Immature natural killer cell (primary cell): ENCODE results near the gene RAD51B. TPM values are rescaled to one million over a fixed set of nuclear protein-coding genes. Genes with fewer than 3 reads are reported as not detected.

ENCODE experiments used
- DNase-seq, 3 donors: peaks; one replicate each; pipeline ENCODE4 v3.0.0; 2022; ENCODE audit warnings: mixed read lengths in 1 of 3
- H3K27ac Mint-ChIP-seq, 6 donors: one replicate each; pipeline ENCODE4 v1.8.0; 2020; ENCODE audit warnings: mixed read lengths in 6 of 6, mild to moderate bottlenecking in 5 of 6, inconsistent platforms in 4 of 6, moderate library complexity in 3 of 6
- H3K27me3 Mint-ChIP-seq, 3 donors: one replicate each; pipeline ENCODE4 v1.8.0; 2020 to 2021; ENCODE audit warnings: low read depth in 3 of 3, mild to moderate bottlenecking in 3 of 3, mixed read lengths in 3 of 3, moderate library complexity in 3 of 3, inconsistent platforms in 1 of 3
- H3K36me3 Mint-ChIP-seq, 3 donors: one replicate each; pipeline ENCODE4 v1.8.0; 2020; ENCODE audit warnings: mixed read lengths in 3 of 3, inconsistent platforms in 2 of 3, mild to moderate bottlenecking in 2 of 3
- H3K4me1 Mint-ChIP-seq, 2 donors: one replicate each; pipeline ENCODE4 v1.8.0; 2020; ENCODE audit warnings: inconsistent platforms in 2 of 2, mild to moderate bottlenecking in 2 of 2, mixed read lengths in 2 of 2, moderate library complexity in 1 of 2
- H3K4me3 Mint-ChIP-seq, 5 donors: one replicate each; pipeline ENCODE4 v1.8.0; 2020; ENCODE audit warnings: mild to moderate bottlenecking in 5 of 5, mixed read lengths in 5 of 5, inconsistent platforms in 3 of 5, moderate library complexity in 3 of 5
- H3K9me3 Mint-ChIP-seq, 6 donors: one replicate each; pipeline ENCODE4 v1.8.0; 2020; ENCODE audit warnings: mild to moderate bottlenecking in 6 of 6, mixed read lengths in 6 of 6, inconsistent platforms in 4 of 6, moderate library complexity in 3 of 6
- polyA plus RNA-seq, 3 donors: library from polyadenylated mRNA; unstranded; fragments of 300-500 nt; fragmentation: Illumina TruSeq; gene quantifications; one replicate each; pipeline ENCODE4 v1.2.3, GENCODE V29; 2021

Gene RAD51B
- polyA plus RNA-seq, 3 donors from 2014 or later: 17.6 to 20.8 (median 17.7) TPM

GRCh38 chr14:68558096-68558495 lies 738.5 kb downstream of the RAD51B start:
- Mint-ChIP-seq H3K4me1 (peaks cover 28 to 57% of the 10 kb centered on the region in 2 donors), H3K36me3 (peaks cover 0 to 7% (median 0%) of the 10 kb centered on the region in 3 donors), H3K27ac (no peak overlapping the region), H3K4me3 (no peak overlapping the region), H3K9me3 (no peaks in the 10 kb centered on the region), H3K27me3 (peaks cover 0 to 2% (median 0%) of the 10 kb centered on the region in 3 donors)
- no peak for DNase-seq

DNA sequence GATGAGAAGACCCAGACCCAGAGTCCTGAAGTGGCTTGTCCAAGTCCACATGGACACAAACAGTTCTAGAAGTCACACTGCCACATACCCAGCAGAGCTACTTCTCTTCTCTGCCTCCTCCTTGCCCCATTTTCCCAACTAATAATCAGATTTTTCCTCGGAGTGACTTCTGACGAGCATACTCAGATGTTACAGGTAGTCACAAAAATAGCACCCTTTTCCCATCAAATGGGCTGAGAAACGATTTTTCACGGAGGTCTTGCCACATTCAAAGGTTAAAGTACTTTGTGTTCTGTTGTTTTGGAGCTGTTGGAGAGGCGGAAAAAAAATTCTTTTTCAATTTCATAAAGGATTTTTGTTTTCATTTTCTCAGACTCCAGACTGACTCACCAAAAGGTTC lies 740.4 kb downstream of the RAD51B start:
- DNase-seq: no peak
- Mint-ChIP-seq H3K4me3 (no peak overlapping the region), H3K36me3 (peaks cover 0 to 15% (median 0%) of the 10 kb centered on the region in 3 donors), H3K27ac (no peak overlapping the region), H3K4me1 (peaks cover 34 to 56% of the 10 kb centered on the region in 2 donors), H3K27me3 (peaks cover 0 to 2% (median 1%) of the 10 kb centered on the region in 3 donors), H3K9me3 (no peaks in the 10 kb centered on the region)

DNA sequence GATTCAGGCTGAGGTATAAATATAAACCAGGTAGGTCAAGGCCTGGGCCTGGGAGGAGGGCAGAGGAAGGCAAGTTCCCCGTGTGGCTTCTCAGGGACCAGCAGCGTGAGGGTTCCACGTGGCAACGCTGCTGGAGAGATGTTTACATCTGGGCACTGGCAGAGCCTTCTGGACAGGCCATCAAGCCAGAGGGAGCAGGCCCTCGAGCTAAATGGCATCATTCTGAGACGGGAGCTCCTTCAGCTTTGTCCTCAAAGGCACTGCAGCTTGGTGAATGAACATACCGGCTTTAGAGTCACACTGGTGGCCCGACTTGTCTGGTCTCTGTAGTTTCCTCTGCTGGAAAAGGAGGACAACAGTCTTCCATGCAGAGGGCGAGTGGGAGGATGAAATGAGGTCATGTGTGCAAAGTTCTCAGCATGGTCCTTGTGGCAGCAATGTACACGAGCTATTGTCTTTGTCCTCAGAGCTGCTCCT lies 742.0 kb downstream of the RAD51B start:
- Mint-ChIP-seq H3K9me3 (no peaks in the 10 kb centered on the region), H3K4me3 (no peak overlapping the region), H3K36me3 (peaks cover 0 to 15% (median 0%) of the 10 kb centered on the region in 3 donors), H3K27me3 (peaks cover 0 to 2% (median 1%) of the 10 kb centered on the region in 3 donors), H3K4me1 (peaks cover 38 to 59% of the 10 kb centered on the region in 2 donors), H3K27ac (peak overlapping the region in 1 of 6 donors; percentile 12)
- no peak for DNase-seq

GRCh38 chr14:68562911-68563250 lies 743.3 kb downstream of the RAD51B start:
- H3K36me3 Mint-ChIP-seq: peaks cover 0 to 12% (median 0%) of the 10 kb centered on the region in 3 donors
- peak overlapping the region in 1 of 6 donors; percentile 23 for H3K27ac Mint-ChIP-seq
- peaks cover 32 to 48% of the 10 kb centered on the region in 2 donors for H3K4me1 Mint-ChIP-seq

GRCh38 chr14:68563251-68564131 lies 743.9 kb downstream of the RAD51B start:
- Mint-ChIP-seq H3K27ac (peak overlapping the region in 4 of 6 donors; percentile 12 to 57 (median 34)), H3K9me3 (peaks cover 0 to 2% (median 0%) of the 10 kb centered on the region in 6 donors), H3K4me1 (peaks cover 28 to 42% of the 10 kb centered on the region in 2 donors), H3K4me3 (peak overlapping the region in 4 of 5 donors; percentile 4 to 49 (median 28)), H3K27me3 (peaks cover 0 to 1% (median 0%) of the 10 kb centered on the region in 3 donors), H3K36me3 (peaks cover 0 to 12% (median 0%) of the 10 kb centered on the region in 3 donors)
- DNase-seq: no peak

More at GRCh38 chr14:68562911-68563250, 743.3 kb downstream of the RAD51B start:
- peaks cover 0 to 1% (median 0%) of the 10 kb centered on the region in 3 donors for H3K27me3 Mint-ChIP-seq
- no peak for DNase-seq
- H3K9me3 Mint-ChIP-seq: peaks cover 0 to 2% (median 0%) of the 10 kb centered on the region in 6 donors
- no peak overlapping the region for H3K4me3 Mint-ChIP-seq

DNA sequence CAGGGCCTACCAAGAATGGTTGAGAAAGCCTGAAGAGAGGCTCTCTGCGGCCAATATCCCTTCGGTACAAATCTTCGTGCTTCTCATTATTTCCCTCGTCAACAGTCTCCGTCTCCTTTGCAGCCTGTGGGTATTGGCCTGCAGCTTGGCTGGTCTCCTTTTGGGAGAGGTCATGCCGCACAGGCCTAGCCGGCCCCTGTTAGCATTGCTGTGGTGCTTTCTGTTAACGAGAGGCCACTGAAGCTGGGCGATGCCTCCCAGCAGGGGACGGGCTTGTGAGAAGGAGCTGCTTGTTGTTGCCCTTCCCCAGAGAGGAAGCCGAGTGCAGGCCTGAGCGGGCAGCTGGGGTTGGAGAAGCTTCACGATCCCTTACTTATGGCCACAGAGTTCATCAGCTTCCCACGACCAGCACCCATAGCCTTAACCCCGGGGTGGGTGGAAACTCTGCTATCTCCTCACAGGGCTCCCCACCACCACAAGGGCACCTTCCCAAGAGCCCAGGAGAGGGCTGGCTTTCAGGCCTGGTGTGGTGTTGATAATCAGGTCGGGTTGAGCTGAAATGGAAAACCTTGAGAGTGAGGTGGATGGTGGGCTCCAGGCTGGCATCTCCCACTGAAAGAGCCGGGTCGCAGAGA lies 744.7 kb downstream of the RAD51B start:
- peaks cover 0 to 1% (median 0%) of the 10 kb centered on the region in 3 donors for H3K27me3 Mint-ChIP-seq
- peaks cover 0 to 2% (median 0%) of the 10 kb centered on the region in 6 donors for H3K9me3 Mint-ChIP-seq
- H3K27ac Mint-ChIP-seq: no peak overlapping the region
- H3K4me3 Mint-ChIP-seq: no peak overlapping the region
- no peak for DNase-seq
- H3K4me1 Mint-ChIP-seq: peaks cover 27 to 39% of the 10 kb centered on the region in 2 donors
- H3K36me3 Mint-ChIP-seq: peaks cover 0 to 17% (median 0%) of the 10 kb centered on the region in 3 donors

DNA sequence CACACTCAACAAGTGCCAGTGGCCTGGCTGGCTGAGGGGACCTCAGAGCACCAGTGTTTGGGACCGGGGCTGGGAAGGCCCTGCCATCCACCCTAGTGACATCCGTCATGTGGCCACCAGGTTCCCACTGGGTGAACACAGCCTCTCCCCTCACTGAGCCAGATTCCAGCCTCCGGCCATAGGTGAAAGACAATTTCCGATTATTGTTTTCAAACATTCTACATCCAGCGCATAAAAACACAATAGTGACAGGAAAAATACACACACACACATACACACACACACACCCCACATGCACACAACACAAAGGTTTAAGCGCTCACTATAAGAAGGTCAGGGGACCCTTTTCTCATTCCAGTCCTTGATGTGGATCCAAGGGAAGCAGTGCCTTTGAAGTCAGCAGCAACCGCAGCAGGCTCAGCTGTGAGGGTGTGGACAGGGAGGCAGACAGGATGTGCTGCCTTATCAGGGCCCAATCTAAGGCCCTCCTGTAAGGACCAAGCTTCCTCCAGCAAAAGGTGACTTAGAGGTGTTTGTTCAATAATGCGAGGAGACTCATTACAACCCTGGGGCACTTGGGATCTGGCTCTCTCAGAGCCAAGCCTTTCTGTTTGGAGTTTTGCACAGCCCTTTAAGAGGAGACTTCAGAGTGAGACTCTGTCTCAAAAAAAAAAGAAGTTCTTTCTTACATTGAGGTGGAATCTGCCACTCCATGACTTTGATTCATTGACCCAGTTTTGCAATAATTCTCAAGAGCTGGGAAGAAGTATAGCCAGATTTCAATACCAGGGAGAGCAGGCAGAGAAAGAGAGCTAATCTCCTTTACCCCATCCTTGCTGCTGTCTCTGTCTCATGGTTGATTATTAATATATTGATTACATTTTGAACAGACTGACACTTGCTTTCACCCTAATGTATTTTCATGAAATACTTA lies 745.5 kb downstream of the RAD51B start:
- H3K27me3 Mint-ChIP-seq: peaks cover 0 to 1% (median 0%) of the 10 kb centered on the region in 3 donors
- peaks cover 0 to 2% (median 0%) of the 10 kb centered on the region in 6 donors for H3K9me3 Mint-ChIP-seq
- H3K36me3 Mint-ChIP-seq: peaks cover 0 to 17% (median 0%) of the 10 kb centered on the region in 3 donors
- peak overlapping the region in 1 of 6 donors; percentile 19 for H3K27ac Mint-ChIP-seq
- H3K4me3 Mint-ChIP-seq: no peak overlapping the region
- peaks cover 27 to 39% of the 10 kb centered on the region in 2 donors for H3K4me1 Mint-ChIP-seq
- peak in 1 of 3 donors; percentile 2 for DNase-seq

- Mint-ChIP-seq H3K4me1 (peaks cover 27 to 39% of the 10 kb centered on the region in 2 donors), H3K9me3 (peaks cover 0 to 2% (median 0%) of the 10 kb centered on the region in 6 donors), H3K27ac (no peak overlapping the region), H3K36me3 (peaks cover 0 to 17% (median 0%) of the 10 kb centered on the region in 3 donors), H3K4me3 (no peak overlapping the region), H3K27me3 (peaks cover 0 to 1% (median 0%) of the 10 kb centered on the region in 3 donors)
- DNase-seq: no peak
These were observed 746.5 kb downstream of the RAD51B start for GRCh38 chr14:68566075-68566474.

GRCh38 chr14:68568907-68569897 lies 749.6 kb downstream of the RAD51B start:
- no peak for DNase-seq
- H3K4me3 Mint-ChIP-seq: no peak overlapping the region
- H3K9me3 Mint-ChIP-seq: peaks cover 0 to 2% (median 0%) of the 10 kb centered on the region in 6 donors
- H3K36me3 Mint-ChIP-seq: peaks cover 0 to 8% (median 0%) of the 10 kb centered on the region in 3 donors
- H3K27me3 Mint-ChIP-seq: peaks cover 0 to 4% (median 0%) of the 10 kb centered on the region in 3 donors
- H3K27ac Mint-ChIP-seq: no peak overlapping the region
- peaks cover 11 to 13% of the 10 kb centered on the region in 2 donors for H3K4me1 Mint-ChIP-seq

DNA sequence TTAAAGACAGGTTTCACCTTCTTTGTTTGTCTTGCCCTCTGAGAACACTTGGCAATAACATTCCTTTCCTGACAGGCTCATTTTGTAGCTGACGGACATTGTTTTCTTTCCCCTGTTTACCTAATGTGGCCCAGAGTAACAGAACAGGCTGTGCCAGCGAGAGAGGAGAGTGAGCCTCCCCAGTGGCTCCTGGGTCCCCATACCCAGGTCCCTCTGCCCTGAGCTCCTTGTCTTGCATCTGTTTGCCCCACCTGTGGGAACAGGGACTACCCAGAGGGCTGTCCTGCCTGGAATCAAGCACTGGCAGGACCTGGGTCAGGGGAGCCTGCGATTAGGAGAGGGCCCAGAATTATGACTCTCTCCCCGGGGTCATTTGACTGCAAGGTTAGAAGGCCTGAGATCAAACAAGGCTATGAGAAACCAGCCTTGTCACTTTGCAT lies 750.4 kb downstream of the RAD51B start:
- Mint-ChIP-seq H3K27me3 (peaks cover 0 to 5% (median 0%) of the 10 kb centered on the region in 3 donors), H3K4me3 (no peak overlapping the region), H3K36me3 (peaks cover 0 to 8% (median 0%) of the 10 kb centered on the region in 3 donors), H3K4me1 (peaks cover 5 to 6% of the 10 kb centered on the region in 2 donors), H3K27ac (no peak overlapping the region), H3K9me3 (peaks cover 0 to 2% (median 0%) of the 10 kb centered on the region in 6 donors)
- no peak for DNase-seq

DNA sequence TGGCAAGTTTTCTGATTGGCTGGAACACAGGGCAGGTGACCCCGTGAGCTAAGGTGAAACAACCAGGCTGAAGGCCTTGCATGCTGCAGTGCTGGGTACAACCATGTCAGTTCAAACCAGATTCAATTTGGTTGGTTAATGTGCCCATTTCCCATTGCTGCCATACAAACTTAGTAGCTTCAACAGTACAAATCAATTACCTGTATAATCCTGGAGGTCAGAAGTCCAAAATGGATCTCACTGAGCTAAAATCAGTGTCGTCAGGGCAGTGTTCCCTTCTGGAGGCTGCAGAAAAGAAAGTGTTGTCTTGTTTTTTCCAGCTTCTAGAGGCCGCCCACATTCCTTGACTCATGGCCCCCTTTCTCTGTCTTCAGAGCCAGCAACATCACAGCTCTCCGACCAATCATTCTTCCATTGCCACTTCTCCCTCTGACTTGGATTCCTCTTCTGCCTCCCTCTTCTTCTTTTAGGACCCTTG lies 751.6 kb downstream of the RAD51B start:
- H3K9me3 Mint-ChIP-seq: peaks cover 0 to 2% (median 0%) of the 10 kb centered on the region in 6 donors
- no peak for DNase-seq

More for the DNA sequence above, 751.6 kb downstream of the RAD51B start:
- Mint-ChIP-seq H3K4me3 (no peak overlapping the region), H3K36me3 (peaks cover 0 to 13% (median 0%) of the 10 kb centered on the region in 3 donors), H3K27ac (no peak overlapping the region), H3K4me1 (no peaks in the 10 kb centered on the region), H3K27me3 (peaks cover 0 to 5% (median 0%) of the 10 kb centered on the region in 3 donors)
